GM19099 (cell line): ENCODE results near the gene OASL.
A peak's percentile ranks its signal among the peaks of the same experiment; 100 is the strongest.

Experiments used
- POLR2A ChIP-seq: IDR thresholded peaks from 3 replicates; pipeline ENCODE4 v1.6.1; 2011; ENCODE audit warnings: low read depth; ENCODE audit not compliant: insufficient read length; ENCODE audit errors: extremely low read depth

The OASL gene

GRCh38 chr12:121061831-121062230 is 22.8 kb upstream of the OASL start:
- TF ChIP-seq POLR2A, result no peak

- peak; percentile 43 for TF ChIP-seq POLR2A
Measured at GRCh38 chr12:121060149-121061001, 21.3 kb upstream of the OASL start.

- TF ChIP-seq POLR2A, result no peak
Measured at GRCh38 chr12:121059031-121059898, 20.2 kb upstream of the OASL start.

- TF ChIP-seq POLR2A, result no peak
Measured at GRCh38 chr12:121057794-121058193, 18.7 kb upstream of the OASL start.

GRCh38 chr12:121053706-121054105 is 14.7 kb upstream of the OASL start:
- TF ChIP-seq POLR2A, result no peak

GRCh38 chr12:121050725-121051124 is 11.7 kb upstream of the OASL start:
- no peak for TF ChIP-seq POLR2A

- TF ChIP-seq POLR2A, result no peak
Measured at GRCh38 chr12:121048442-121048841, 9.4 kb upstream of the OASL start.

GRCh38 chr12:121043067-121043466 is 4.0 kb upstream of the OASL start:
- no peak for TF ChIP-seq POLR2A

- no peak for TF ChIP-seq POLR2A
Measured at GRCh38 chr12:121036810-121037326, 2.2 kb downstream of the OASL start.

GRCh38 chr12:121034616-121035305 is 4.3 kb downstream of the OASL start:
- TF ChIP-seq POLR2A, result no peak

- TF ChIP-seq POLR2A, result no peak
Measured at GRCh38 chr12:121033625-121034349, 5.3 kb downstream of the OASL start.

GRCh38 chr12:121030576-121031212 is 8.4 kb downstream of the OASL start:
- TF ChIP-seq POLR2A, result no peak

- TF ChIP-seq POLR2A, result no peak
Measured at GRCh38 chr12:121026274-121027045, 12.6 kb downstream of the OASL start.
